Activated naive CD4-positive, alpha-beta T cell treated with anti-CD3 and anti-CD28 coated beads, Interleukin-2, amount 10 ng/mL, durations not matched to agents 7 days and 5 days (primary cell): Measurements from ENCODE around the gene CLEC7A.

Source experiments
- CTCF ChIA-PET: fragments of 350-600 bp; sonication (Branson Sonifier 250); formaldehyde crosslinking; loops from one replicate; lab custom pipeline; 2021; ENCODE audit warnings: antibody characterized with exemption; lab: Charles Lee
- DNase-seq: peaks from one replicate; pipeline ENCODE4 v3.0.0-alpha.2; 2020
- H3K27ac Mint-ChIP-seq: one replicate; pipeline ENCODE4 v1.8.0; 2021; ENCODE audit warnings: mild to moderate bottlenecking, moderate library complexity, mixed read lengths
- H3K27me3 Mint-ChIP-seq: one replicate; pipeline ENCODE4 v1.8.0; 2021; ENCODE audit warnings: mild to moderate bottlenecking, mixed read lengths
- H3K36me3 Mint-ChIP-seq: one replicate; pipeline ENCODE4 v1.8.0; 2021; ENCODE audit warnings: mixed read lengths
- H3K4me1 Mint-ChIP-seq: one replicate; pipeline ENCODE4 v1.8.0; 2021; ENCODE audit warnings: mixed read lengths
- H3K4me3 Mint-ChIP-seq: one replicate; pipeline ENCODE4 v1.8.0; 2021; ENCODE audit warnings: mild to moderate bottlenecking, moderate library complexity, mixed read lengths
- H3K9me3 Mint-ChIP-seq: one replicate; pipeline ENCODE4 v1.8.0; 2021; ENCODE audit warnings: mixed read lengths

Gene CLEC7A

GRCh38 chr12:10067942-10068341 lies 62.1 kb downstream of the CLEC7A start:
- no peak for DNase-seq
- Mint-ChIP-seq H3K9me3 (no peaks in the 10 kb centered on the region), H3K4me3 (no peak overlapping the region), H3K36me3 (no peaks in the 10 kb centered on the region), H3K27ac (no peak overlapping the region), H3K4me1 (peaks cover 6% of the 10 kb centered on the region), H3K27me3 (peaks cover 11% of the 10 kb centered on the region)
- CTCF ChIA-PET = no interaction called here

GRCh38 chr12:10067264-10067663 lies 62.7 kb downstream of the CLEC7A start:
- peaks cover 11% of the 10 kb centered on the region for H3K27me3 Mint-ChIP-seq

More at GRCh38 chr12:10067264-10067663, 62.7 kb downstream of the CLEC7A start:
- Mint-ChIP-seq H3K36me3 (no peaks in the 10 kb centered on the region), H3K9me3 (no peaks in the 10 kb centered on the region), H3K4me1 (peaks cover 6% of the 10 kb centered on the region), H3K4me3 (no peak overlapping the region), H3K27ac (no peak overlapping the region)
- DNase-seq = no peak
- CTCF ChIA-PET = no interaction called here
